Astrocyte (in vitro differentiated cells and primary cell): ENCODE data around the gene RAPGEF4. TPM values are rescaled to one million over a fixed set of nuclear protein-coding genes. Genes with fewer than 3 reads are reported as not detected.

Source experiments
- DNase-seq: peaks from one replicate; pipeline ENCODE4 v3.0.0-alpha.2; 2010; ENCODE audit warnings: low read depth
- FAIRE-seq: peaks from 2 replicates; lab custom pipeline; 2011; peaks lifted over from hg19 to GRCh38; lab: Jason Lieb, UNC
- H2AFZ ChIP-seq: 2 replicates; pipeline ENCODE4 v1.6.0; 2012; ENCODE audit warnings: low read depth, low read length, inconsistent platforms
- H3K27ac ChIP-seq: 2 replicates; pipeline ENCODE4 v1.5.1; 2011; ENCODE audit warnings: low read depth, low read length, inconsistent platforms
- H3K27me3 ChIP-seq: 2 replicates; pipeline ENCODE4 v1.6.0; 2011; ENCODE audit warnings: low read length, inconsistent platforms; ENCODE audit not compliant: insufficient read depth
- H3K36me3 ChIP-seq: 2 replicates; pipeline ENCODE4 v1.5.1; 2011; ENCODE audit warnings: low read length, inconsistent platforms; ENCODE audit not compliant: insufficient read depth
- H3K4me1 ChIP-seq: 2 replicates; pipeline ENCODE4 v1.5.1; 2011; ENCODE audit warnings: low read length, inconsistent platforms; ENCODE audit not compliant: insufficient read depth
- H3K4me2 ChIP-seq: 2 replicates; pipeline ENCODE4 v1.6.0; 2012; ENCODE audit warnings: low read length, inconsistent platforms
- H3K4me3 ChIP-seq: 2 replicates; pipeline ENCODE4 v1.5.1; 2011; ENCODE audit warnings: low read depth, mild to moderate bottlenecking, low read length, inconsistent platforms; ENCODE audit not compliant: insufficient read depth
- H3K79me2 ChIP-seq: 2 replicates; pipeline ENCODE4 v1.6.0; 2012; ENCODE audit warnings: mild to moderate bottlenecking, low read length, inconsistent platforms; ENCODE audit not compliant: insufficient read depth
- H3K9ac ChIP-seq: 2 replicates; pipeline ENCODE4 v1.6.0; 2012; ENCODE audit warnings: mild to moderate bottlenecking, low read length, inconsistent platforms
- H3K9me3 ChIP-seq: 2 replicates; pipeline ENCODE4 v1.5.1; 2012; ENCODE audit warnings: low read depth, mild to moderate bottlenecking, low read length, inconsistent platforms; ENCODE audit not compliant: insufficient read depth
- H4K20me1 ChIP-seq: 2 replicates; pipeline ENCODE4 v1.6.0; 2012; ENCODE audit warnings: low read length, inconsistent platforms; ENCODE audit not compliant: insufficient read depth
- H3K27ac Mint-ChIP-seq: one replicate; pipeline ENCODE4 v1.8.0; 2021; ENCODE audit warnings: mild to moderate bottlenecking, mixed read lengths; ENCODE audit not compliant: unreplicated experiment
- H3K27me3 Mint-ChIP-seq: one replicate; pipeline ENCODE4 v1.8.0; 2021; ENCODE audit warnings: low read depth, mixed read lengths; ENCODE audit not compliant: unreplicated experiment
- H3K36me3 Mint-ChIP-seq: one replicate; pipeline ENCODE4 v1.8.0; 2021; ENCODE audit warnings: low read depth, mixed read lengths; ENCODE audit not compliant: unreplicated experiment
- H3K4me1 Mint-ChIP-seq: one replicate; pipeline ENCODE4 v1.8.0; 2021; ENCODE audit warnings: low read depth, mixed read lengths; ENCODE audit not compliant: unreplicated experiment
- H3K4me3 Mint-ChIP-seq: one replicate; pipeline ENCODE4 v1.8.0; 2021; ENCODE audit warnings: mild to moderate bottlenecking, moderate library complexity, mixed read lengths; ENCODE audit not compliant: unreplicated experiment
- H3K9me3 Mint-ChIP-seq: one replicate; pipeline ENCODE4 v1.8.0; 2021; ENCODE audit warnings: mild to moderate bottlenecking, mixed read lengths; ENCODE audit not compliant: unreplicated experiment
- EZH2 ChIP-seq: IDR thresholded peaks from 2 replicates; pipeline ENCODE4 v1.6.1; 2012; ENCODE audit warnings: mild to moderate bottlenecking, low read length, inconsistent platforms; ENCODE audit not compliant: insufficient read depth
- total RNA-seq: library from RNA; stranded (reverse); gene quantifications from 2 replicates; pipeline ENCODE4 v1.2.1, GENCODE V29; 2021
- TF ChIP-seq, protein P1 (sequence below): IDR thresholded peaks from 2 replicates; pipeline ENCODE4 v1.5.1; 2011; ENCODE audit warnings: low read depth, mild to moderate bottlenecking, inconsistent platforms, low read length, moderate library complexity; ENCODE audit not compliant: insufficient read depth

Gene RAPGEF4
- total RNA-seq, 1 donor from 2014 or later: 1.1 TPM

DNA sequence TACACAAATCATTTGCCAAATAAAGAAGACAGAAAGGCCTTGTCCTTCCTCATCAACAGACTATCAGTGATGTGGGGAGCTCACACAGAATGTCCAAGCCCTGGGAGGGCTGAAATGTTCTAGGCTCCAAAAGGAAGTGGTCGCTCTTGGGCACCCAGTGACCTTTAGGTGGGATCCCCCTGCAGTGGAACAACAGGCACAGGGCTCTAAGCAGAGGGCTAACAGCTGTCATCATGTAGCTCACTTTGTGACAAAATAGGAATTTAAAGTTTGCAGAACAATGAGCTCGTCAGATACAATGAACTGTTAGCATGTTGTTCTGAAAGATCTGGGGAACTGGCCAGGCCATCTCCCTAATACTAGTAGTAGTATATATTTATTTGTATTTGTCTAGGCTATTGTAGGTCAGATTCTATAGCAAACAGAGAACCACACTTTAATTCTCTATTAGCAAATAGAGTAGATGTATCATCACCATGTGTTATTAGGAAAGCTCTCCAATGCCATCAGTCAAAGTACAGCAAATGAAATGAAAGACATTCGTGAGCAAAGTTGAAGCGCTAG lies 188.5 kb downstream of the RAPGEF4 start:
- Histone ChIP-seq H4K20me1 (no peaks in the 10 kb centered on the region), H3K4me3 (no peak overlapping the region), H3K4me2 (no peak overlapping the region), H3K4me1 (peaks cover 15% of the 10 kb centered on the region), H3K27ac (no peak overlapping the region), H3K9ac (no peak overlapping the region), H2AFZ (no peak overlapping the region), H3K79me2 (no peaks in the 10 kb centered on the region), H3K9me3 (no peaks in the 10 kb centered on the region), H3K27me3 (no peaks in the 10 kb centered on the region), H3K36me3 (no peaks in the 10 kb centered on the region)
- Mint-ChIP-seq H3K27ac (no peak overlapping the region), H3K4me1 (peaks cover 19% of the 10 kb centered on the region), H3K4me3 (no peak overlapping the region), H3K9me3 (no peaks in the 10 kb centered on the region), H3K36me3 (peaks cover 2% of the 10 kb centered on the region), H3K27me3 (peaks cover 2% of the 10 kb centered on the region)
- FAIRE-seq: no peak
- no peak for DNase-seq
- no peak for TF ChIP-seq EZH2
- TF ChIP-seq, protein P1, sequence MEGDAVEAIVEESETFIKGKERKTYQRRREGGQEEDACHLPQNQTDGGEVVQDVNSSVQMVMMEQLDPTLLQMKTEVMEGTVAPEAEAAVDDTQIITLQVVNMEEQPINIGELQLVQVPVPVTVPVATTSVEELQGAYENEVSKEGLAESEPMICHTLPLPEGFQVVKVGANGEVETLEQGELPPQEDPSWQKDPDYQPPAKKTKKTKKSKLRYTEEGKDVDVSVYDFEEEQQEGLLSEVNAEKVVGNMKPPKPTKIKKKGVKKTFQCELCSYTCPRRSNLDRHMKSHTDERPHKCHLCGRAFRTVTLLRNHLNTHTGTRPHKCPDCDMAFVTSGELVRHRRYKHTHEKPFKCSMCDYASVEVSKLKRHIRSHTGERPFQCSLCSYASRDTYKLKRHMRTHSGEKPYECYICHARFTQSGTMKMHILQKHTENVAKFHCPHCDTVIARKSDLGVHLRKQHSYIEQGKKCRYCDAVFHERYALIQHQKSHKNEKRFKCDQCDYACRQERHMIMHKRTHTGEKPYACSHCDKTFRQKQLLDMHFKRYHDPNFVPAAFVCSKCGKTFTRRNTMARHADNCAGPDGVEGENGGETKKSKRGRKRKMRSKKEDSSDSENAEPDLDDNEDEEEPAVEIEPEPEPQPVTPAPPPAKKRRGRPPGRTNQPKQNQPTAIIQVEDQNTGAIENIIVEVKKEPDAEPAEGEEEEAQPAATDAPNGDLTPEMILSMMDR: no peak

DNA sequence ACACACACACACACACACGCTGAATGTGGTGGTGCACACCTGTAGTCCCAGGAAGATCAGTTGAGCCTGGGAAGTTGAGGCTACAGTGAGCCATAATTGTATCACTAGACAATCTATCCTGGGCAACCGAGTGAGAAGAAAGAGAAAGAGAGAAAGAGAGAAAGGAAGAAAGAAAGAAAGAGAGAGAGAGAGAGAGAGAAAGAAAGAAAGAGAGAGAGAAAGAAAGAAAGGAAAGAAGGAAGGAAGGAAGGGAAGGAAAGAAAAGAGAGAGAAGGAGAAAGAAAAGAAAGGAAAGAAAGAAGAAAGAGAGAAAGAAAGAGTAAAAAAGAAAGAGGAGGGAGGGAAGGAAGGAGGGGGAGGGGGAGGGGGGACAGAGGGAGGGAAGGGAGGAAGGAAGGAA lies 190.0 kb downstream of the RAPGEF4 start:
- H3K27ac Mint-ChIP-seq: no peak overlapping the region
- H4K20me1 ChIP-seq: no peaks in the 10 kb centered on the region
- TF ChIP-seq, protein P1: no peak
- TF ChIP-seq EZH2: no peak
- no peaks in the 10 kb centered on the region for H3K79me2 ChIP-seq
- no peaks in the 10 kb centered on the region for H3K27me3 ChIP-seq
- no peak overlapping the region for H3K4me3 ChIP-seq
- H3K4me1 Mint-ChIP-seq: peaks cover 25% of the 10 kb centered on the region
- H3K36me3 ChIP-seq: no peaks in the 10 kb centered on the region
- no peak overlapping the region for H3K9ac ChIP-seq
- H3K9me3 ChIP-seq: no peaks in the 10 kb centered on the region
- no peak overlapping the region for H3K27ac ChIP-seq
- H3K4me3 Mint-ChIP-seq: no peak overlapping the region
- H3K4me1 ChIP-seq: peaks cover 15% of the 10 kb centered on the region
- FAIRE-seq (no peak), DNase-seq (no peak)
- H3K9me3 Mint-ChIP-seq: no peaks in the 10 kb centered on the region
- H2AFZ ChIP-seq: no peak overlapping the region
- no peak overlapping the region for H3K4me2 ChIP-seq
- no peaks in the 10 kb centered on the region for H3K27me3 Mint-ChIP-seq
- H3K36me3 Mint-ChIP-seq: no peaks in the 10 kb centered on the region

DNA sequence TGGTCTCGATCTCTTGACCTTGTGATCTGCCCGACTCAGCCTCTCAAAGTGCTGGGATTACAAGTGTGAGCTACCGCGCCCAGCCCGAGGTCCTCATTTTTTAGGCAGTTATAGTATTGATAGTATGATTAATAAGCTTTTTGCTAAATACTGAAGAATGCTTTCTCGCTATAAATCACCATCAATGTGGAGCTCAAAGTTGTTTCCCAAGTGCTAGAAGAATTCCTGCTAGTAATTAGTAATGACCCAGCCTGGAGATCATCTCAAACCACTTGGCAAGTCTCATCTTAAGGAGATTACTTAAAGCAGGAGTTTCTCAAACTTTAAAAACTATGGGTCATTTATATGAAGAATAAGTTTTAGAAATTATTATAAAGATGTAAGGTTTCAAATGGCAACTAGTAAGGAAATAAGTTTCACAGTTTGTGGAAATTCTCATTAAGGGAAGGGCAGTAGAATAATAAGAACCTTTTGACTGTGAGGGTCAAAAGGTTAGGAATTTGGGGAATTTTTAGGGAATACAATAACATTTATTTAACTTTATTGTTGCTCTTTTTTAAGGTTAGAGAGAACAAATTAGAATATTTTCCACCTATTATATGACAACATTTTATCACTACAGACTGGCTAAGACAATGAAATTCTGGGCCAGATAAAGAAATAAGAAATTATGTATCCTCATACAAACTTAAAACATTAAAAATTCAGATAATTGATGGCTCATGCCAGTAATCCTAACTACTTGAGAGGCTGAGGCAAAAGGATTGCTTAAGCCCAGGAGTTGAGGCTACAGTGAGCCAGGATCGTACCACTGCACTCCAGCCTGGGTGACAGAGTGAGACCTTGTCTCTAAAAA lies 191.4 kb downstream of the RAPGEF4 start:
- no peak for TF ChIP-seq EZH2
- TF ChIP-seq, protein P1: no peak
- Histone ChIP-seq H3K4me1 (peaks cover 18% of the 10 kb centered on the region), H2AFZ (no peak overlapping the region), H3K9ac (no peak overlapping the region), H3K4me2 (no peak overlapping the region), H3K4me3 (no peak overlapping the region), H3K36me3 (no peaks in the 10 kb centered on the region), H3K27me3 (no peaks in the 10 kb centered on the region), H4K20me1 (no peaks in the 10 kb centered on the region), H3K9me3 (no peaks in the 10 kb centered on the region), H3K27ac (no peak overlapping the region), H3K79me2 (no peaks in the 10 kb centered on the region)
- Mint-ChIP-seq H3K4me3 (no peak overlapping the region), H3K27me3 (no peaks in the 10 kb centered on the region), H3K4me1 (peaks cover 23% of the 10 kb centered on the region), H3K9me3 (no peaks in the 10 kb centered on the region), H3K36me3 (no peaks in the 10 kb centered on the region), H3K27ac (no peak overlapping the region)
- DNase-seq: no peak
- no peak for FAIRE-seq
